GM10266 (cell line): Measurements from ENCODE around the gene UST.

Source experiments
- DNase-seq: peaks from one replicate; pipeline ENCODE4 v3.0.0; 2012; ENCODE audit errors: extremely low spot score
- TF ChIP-seq, protein P1 (sequence below): IDR thresholded peaks from 2 replicates; pipeline ENCODE4 v1.5.1; 2012; ENCODE audit warnings: mild to moderate bottlenecking, low read depth; ENCODE audit not compliant: control insufficient read depth, insufficient read depth; ENCODE audit errors: missing control alignments

UST gene

DNA sequence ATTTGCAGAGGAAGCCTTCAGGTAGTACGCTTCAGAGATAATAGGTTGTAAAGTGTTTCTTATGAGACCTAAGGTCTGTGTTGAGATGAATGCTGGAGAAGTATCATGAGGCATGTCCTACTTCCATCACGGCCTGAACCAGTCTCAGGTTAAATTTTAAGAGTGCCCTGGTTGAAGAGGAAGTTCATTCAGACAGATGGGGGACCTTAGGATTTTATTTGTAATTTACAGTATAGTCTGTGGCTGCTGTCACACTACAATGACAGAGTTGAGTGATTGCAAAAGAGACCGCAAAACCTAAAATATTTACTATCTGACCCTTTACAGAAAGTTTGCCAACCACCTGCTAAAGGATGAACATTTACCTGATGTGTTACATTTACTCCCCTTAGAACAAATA is 70.9 kb downstream of the UST start:
- DNase-seq, result no peak
- TF ChIP-seq, protein P1, sequence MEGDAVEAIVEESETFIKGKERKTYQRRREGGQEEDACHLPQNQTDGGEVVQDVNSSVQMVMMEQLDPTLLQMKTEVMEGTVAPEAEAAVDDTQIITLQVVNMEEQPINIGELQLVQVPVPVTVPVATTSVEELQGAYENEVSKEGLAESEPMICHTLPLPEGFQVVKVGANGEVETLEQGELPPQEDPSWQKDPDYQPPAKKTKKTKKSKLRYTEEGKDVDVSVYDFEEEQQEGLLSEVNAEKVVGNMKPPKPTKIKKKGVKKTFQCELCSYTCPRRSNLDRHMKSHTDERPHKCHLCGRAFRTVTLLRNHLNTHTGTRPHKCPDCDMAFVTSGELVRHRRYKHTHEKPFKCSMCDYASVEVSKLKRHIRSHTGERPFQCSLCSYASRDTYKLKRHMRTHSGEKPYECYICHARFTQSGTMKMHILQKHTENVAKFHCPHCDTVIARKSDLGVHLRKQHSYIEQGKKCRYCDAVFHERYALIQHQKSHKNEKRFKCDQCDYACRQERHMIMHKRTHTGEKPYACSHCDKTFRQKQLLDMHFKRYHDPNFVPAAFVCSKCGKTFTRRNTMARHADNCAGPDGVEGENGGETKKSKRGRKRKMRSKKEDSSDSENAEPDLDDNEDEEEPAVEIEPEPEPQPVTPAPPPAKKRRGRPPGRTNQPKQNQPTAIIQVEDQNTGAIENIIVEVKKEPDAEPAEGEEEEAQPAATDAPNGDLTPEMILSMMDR, result no peak

DNA sequence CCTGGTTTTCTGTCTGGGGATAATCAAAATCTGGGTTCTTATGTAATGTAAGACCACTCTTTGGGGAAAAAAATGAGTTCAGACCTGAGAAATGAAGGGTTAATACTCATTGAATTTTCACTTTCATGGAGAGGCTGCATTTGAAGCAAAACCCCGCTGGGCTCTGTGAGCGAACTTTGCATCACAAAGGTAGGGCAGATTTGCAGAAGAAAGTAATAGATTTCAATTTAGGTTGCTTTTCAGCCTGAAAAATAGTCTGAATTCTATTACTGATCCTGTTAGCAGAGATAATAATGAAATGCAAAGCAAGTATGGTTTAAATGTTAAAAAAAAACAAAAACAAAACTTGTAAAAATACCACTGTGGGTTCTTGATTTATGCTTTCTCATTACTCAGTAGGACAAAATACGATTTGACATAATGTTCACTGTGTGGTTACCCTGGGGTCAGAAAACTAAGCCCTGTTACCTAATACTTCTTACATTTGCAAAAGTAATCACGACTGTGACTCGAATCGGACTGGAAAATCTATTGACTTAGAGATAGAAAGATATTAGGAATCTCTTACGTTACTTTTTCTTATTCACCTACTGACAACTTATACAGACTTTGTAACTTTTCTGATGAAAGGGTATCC is 72.2 kb downstream of the UST start:
- DNase-seq, result no peak
- TF ChIP-seq, protein P1, result no peak

DNA sequence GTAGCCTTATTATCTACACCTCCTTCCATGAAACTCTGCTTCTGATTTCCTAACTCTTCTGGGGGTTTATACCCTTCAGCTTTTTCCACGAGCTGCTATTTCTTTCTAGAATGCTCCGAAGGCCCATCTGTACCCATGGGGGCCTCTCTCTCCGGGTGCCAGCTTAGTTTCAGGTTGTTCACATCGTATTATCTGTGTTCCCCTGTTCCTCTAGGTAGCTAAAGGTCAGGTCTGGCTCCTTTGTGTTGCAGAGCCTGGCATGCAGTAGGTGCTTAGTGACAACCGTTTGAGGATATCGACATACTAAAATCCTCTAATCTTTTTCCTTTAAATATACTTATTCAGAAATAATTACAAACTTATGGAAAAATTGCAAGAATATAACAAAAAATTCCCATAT is 73.0 kb downstream of the UST start:
- DNase-seq, result no peak
- TF ChIP-seq, protein P1, result no peak

DNA sequence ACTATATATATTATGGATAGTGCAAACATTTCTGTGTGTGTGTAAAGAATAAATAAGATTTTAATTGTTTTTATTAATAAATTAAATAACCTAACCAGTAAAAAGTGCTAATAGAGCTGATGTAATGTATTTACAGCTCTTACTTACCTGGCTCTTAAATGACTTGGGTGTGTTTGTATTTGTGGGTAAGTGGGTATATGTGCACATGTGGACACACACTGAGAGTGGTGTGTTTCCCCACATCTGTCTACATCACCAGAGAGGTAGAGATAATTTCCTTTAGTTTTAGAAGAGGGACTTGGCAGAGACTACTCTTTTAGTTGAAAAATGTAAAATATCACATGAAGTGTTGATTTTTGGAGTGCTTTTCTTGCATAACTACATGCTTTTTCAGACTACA is 76.0 kb downstream of the UST start:
- no peak for DNase-seq
- TF ChIP-seq, protein P1, result no peak

DNA sequence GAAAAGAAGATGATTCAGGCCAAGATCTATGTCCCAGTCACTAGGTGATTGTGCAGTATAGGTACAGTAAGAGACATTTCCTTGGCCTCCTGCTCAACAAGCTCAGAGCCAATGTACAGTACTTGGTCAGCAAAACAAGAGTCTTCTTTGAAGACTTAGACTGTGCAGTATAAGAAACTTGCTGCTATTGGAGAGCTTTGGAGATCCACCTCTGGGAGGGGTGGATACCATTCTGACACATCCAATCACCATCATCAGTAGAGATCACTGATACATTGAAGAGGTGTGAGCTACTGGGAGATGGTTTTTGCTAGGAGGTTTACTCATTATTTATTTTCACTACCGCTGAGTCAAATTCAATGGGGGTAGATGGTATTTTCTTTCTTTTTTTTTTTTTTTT is 77.5 kb downstream of the UST start:
- DNase-seq, result no peak
- TF ChIP-seq, protein P1, result no peak

DNA sequence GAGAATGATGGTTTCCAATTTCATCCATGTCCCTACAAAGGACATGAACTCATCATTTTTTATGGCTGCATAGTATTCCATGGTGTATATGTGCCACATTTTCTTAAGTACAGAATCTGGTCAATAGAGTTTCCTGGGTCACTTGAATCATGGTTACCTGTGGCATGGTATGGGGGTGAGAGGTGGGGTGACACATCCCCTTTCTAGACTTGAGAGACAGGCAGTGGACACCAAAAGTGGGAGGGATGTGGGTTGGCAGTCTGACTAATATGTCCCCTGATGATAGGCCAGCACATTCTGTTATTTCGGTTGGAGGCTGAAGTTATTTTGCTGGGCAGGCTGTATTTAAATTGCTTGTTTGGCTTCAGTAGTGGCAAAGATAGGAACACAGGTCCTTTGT is 78.1 kb downstream of the UST start:
- TF ChIP-seq, protein P1, result no peak
- DNase-seq, result no peak

DNA sequence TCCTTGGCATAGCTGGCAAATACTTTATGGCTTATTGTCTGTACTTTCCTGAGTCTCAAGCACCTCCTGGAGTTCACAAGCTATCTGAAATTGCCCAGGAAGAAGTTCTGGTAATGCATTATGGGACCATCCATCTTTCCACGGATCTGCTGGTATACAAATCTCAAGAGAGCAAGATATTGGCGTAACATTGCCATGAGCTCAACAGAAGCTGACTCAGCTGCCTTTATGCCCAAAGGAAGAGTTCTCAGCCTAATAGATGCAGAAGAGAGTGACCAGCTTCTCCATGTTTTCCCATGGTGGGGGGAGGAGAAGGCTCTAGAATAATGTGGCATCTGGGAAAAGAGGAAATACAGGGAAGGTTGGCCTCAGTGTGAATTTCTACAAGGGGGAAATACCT is 78.7 kb downstream of the UST start:
- TF ChIP-seq, protein P1, result no peak
- no peak for DNase-seq
